Thyroid gland (tissue), 4 donors: ENCODE measurements around the gene OGA. TPM values are rescaled to one million over a fixed set of nuclear protein-coding genes. Genes with fewer than 3 reads are reported as not detected.
A peak's percentile ranks its signal among the peaks of the same experiment; 100 is the strongest.

ENCODE experiments used
- DNase-seq, 2 donors: peaks; one replicate each; pipeline ENCODE4 v3.0.0-alpha.2; 2019
- H3K27ac ChIP-seq, 3 donors: fragments of 200-600 bp; sonication (generic); 1 replicate in 2 of 3; 2 replicates in 1 of 3; pipeline ENCODE4 v1.5.1; 2016 to 2019; ENCODE audit warnings: mild to moderate bottlenecking in 1 of 3, moderate library complexity in 1 of 3
- H3K27me3 ChIP-seq: fragments of 200-600 bp; sonication (generic); one replicate; pipeline ENCODE4 v1.5.1; 2019
- H3K36me3 ChIP-seq, 2 donors: fragments of 200-600 bp; sonication (generic); one replicate each; pipeline ENCODE4 v1.5.1; 2016 to 2019
- H3K4me1 ChIP-seq, 2 donors: fragments of 200-600 bp; sonication (generic); one replicate each; pipeline ENCODE4 v1.5.1; 2017 to 2019
- H3K4me3 ChIP-seq, 3 donors: fragments of 200-600 bp; sonication (generic); replicated peaks in 1 of 3; 1 replicate in 2 of 3; 2 replicates in 1 of 3; pipeline ENCODE4 v1.5.1; 2016; ENCODE audit warnings: mild to moderate bottlenecking in 1 of 3
- H3K9me3 ChIP-seq: fragments of 200-600 bp; sonication (generic); one replicate; pipeline ENCODE4 v1.5.1; 2017
- CTCF ChIP-seq, 6 experiments: fragments of 200-600 bp in 3 of 6; fragments of 450-650 bp in 3 of 6; sonication (generic) in 3 of 6; IDR thresholded peaks; one replicate each; pipeline ENCODE4 v1.5.1; 2016 to 2019; ENCODE audit warnings: antibody characterized with exemption in 6 of 6, mild to moderate bottlenecking in 2 of 6, inconsistent platforms in 1 of 6, moderate library complexity in 1 of 6
- POLR2A ChIP-seq, 2 donors: fragments of 450-650 bp; IDR thresholded peaks; one replicate each; pipeline ENCODE4 v1.6.1; 2017; ENCODE audit warnings: antibody characterized with exemption in 2 of 2, mild to moderate bottlenecking in 2 of 2, moderate library complexity in 1 of 2
- WGBS, 2 donors: methylation state at CpG; one replicate each; pipeline ENCODE4 v1.1.5; 2017; 5-methylcytosine and 5-hydroxymethylcytosine counted together
- intact Hi-C: fragments of 100-400 bp; cut with DNase I; formaldehyde crosslinking; loops from one replicate; pipeline ENCODE4 v1.15.1; 2023
- total RNA-seq, 4 donors: library from RNA; depleted of rRNA; stranded (reverse); fragments of >200 nt; gene quantifications; one replicate each; pipeline ENCODE4 v1.2.3, GENCODE V29; 2016

OGA gene
- total RNA-seq, 4 donors from 2014 or later, result 114 to 205 (median 157) TPM

GRCh38 chr10:101828766-101829551 lies 10.7 kb upstream of the OGA start:
- Histone ChIP-seq H3K4me1 (peaks cover 18 to 20% of the 10 kb centered on the region in 2 donors), H3K27me3 (no peaks in the 10 kb centered on the region), H3K9me3 (no peaks in the 10 kb centered on the region), H3K4me3 (no peak overlapping the region), H3K27ac (no peak overlapping the region), H3K36me3 (no peaks in the 10 kb centered on the region)
- peak in 1 of 2 donors; percentile 30 for DNase-seq
- intact Hi-C loops, result no loop called here
- WGBS, 2 donors, result 57 to 62% methylated on average over 30 to 38 of the region's 39 CpGs
- no peak for TF ChIP-seq POLR2A (IDR thresholded peaks at IDR 0.05)
- TF ChIP-seq CTCF (IDR thresholded peaks at IDR 0.05), result no peak

DNA sequence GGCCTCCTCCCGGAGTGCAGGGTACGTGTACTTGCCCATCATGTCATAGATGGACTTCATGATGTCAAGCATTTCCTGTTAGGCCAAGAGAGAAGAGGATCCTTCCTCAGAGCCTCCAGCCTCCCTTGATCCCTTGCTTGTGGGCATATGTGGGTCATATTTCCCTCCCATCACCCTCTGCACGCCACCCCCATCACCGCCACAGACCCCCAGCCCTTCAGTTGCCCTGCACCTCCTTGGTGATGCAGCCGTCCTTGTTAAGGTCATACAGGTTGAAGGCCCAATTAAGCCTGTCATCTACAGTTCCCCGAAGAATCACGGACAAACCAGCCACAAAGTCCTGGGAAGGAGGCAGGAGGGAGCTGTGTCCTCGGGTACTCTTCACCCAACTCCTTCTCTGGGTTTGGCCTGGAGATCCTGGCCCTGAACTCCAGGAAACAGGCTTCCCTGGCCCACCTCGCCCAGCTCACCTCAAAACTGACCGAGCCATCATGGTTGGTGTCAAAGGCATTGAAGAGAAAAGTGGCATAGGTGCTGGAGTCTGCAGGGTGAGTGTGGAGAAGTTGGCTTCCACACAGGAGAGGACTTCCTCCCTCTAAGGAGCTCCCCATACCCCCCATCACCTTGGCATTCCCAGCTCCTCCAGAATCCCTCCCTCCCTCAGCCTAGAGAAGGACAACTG lies 9.8 kb upstream of the OGA start:
- no peak overlapping the region for H3K4me3 ChIP-seq
- no peaks in the 10 kb centered on the region for H3K36me3 ChIP-seq
- no peak for TF ChIP-seq POLR2A (IDR thresholded peaks at IDR 0.05)
- no peak for TF ChIP-seq CTCF (IDR thresholded peaks at IDR 0.05)
- intact Hi-C loops, result no loop called here
- H3K27ac ChIP-seq, result no peak overlapping the region
- H3K9me3 ChIP-seq, result no peaks in the 10 kb centered on the region
- H3K27me3 ChIP-seq, result no peaks in the 10 kb centered on the region
- no peak for DNase-seq
- 95 to 98% methylated on average over 10 of the region's 10 CpGs for WGBS, 2 donors
- peaks cover 18 to 20% of the 10 kb centered on the region in 2 donors for H3K4me1 ChIP-seq

DNA sequence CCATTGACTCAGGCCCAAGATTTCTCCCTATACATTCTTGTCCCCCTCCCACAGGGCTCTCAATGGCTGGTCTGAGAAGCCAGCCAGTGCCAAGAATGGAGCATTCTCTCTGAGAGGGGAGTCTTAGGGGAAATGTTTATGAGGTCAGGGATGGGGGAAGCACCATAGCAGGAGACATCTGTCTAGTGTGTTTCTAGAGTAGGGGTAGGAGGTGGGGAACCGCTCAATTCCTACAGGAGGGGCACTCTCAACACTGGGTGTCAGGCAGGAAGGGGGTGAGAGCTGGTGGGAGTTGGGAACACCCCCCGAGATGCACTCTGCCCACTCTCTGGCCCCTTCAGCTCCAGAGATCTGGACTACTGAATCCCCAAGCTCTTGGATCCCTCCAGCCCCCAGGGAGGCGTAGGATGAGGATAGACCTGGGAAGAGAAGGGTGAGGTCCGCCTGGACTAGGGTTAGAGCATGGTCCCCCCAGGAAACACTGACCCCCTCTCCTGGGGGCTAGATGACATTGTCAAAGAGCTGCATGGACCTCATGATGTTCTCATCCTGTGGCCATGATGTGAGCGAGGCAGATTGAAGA lies 8.7 kb upstream of the OGA start:
- no peak for TF ChIP-seq CTCF (IDR thresholded peaks at IDR 0.05)
- no peak for TF ChIP-seq POLR2A (IDR thresholded peaks at IDR 0.05)
- no peak for DNase-seq
- 95 to 99% methylated on average over 5 of the region's 5 CpGs for WGBS, 2 donors
- H3K4me1 ChIP-seq, result peaks cover 18 to 20% of the 10 kb centered on the region in 2 donors
- no peak overlapping the region for H3K27ac ChIP-seq
- intact Hi-C loops, result no loop called here
- H3K36me3 ChIP-seq, result no peaks in the 10 kb centered on the region
- H3K9me3 ChIP-seq, result no peaks in the 10 kb centered on the region
- no peak overlapping the region for H3K4me3 ChIP-seq
- H3K27me3 ChIP-seq, result no peaks in the 10 kb centered on the region

- Histone ChIP-seq H3K27me3 (no peaks in the 10 kb centered on the region), H3K9me3 (no peaks in the 10 kb centered on the region), H3K27ac (no peak overlapping the region), H3K4me1 (peaks cover under 1 to 4% of the 10 kb centered on the region in 2 donors), H3K36me3 (no peaks in the 10 kb centered on the region), H3K4me3 (no peak overlapping the region)
- DNase-seq, result no peak
- intact Hi-C loops, result no loop called here
- 87 to 94% methylated on average over 2 of the region's 2 CpGs for WGBS, 2 donors
- no peak for TF ChIP-seq POLR2A (IDR thresholded peaks at IDR 0.05)
- TF ChIP-seq CTCF (IDR thresholded peaks at IDR 0.05), result no peak
Measured at GRCh38 chr10:101824736-101825135, 6.5 kb upstream of the OGA start.
